Measurements from ENCODE around the gene PPP1R1C.

PPP1R1C gene

DNA sequence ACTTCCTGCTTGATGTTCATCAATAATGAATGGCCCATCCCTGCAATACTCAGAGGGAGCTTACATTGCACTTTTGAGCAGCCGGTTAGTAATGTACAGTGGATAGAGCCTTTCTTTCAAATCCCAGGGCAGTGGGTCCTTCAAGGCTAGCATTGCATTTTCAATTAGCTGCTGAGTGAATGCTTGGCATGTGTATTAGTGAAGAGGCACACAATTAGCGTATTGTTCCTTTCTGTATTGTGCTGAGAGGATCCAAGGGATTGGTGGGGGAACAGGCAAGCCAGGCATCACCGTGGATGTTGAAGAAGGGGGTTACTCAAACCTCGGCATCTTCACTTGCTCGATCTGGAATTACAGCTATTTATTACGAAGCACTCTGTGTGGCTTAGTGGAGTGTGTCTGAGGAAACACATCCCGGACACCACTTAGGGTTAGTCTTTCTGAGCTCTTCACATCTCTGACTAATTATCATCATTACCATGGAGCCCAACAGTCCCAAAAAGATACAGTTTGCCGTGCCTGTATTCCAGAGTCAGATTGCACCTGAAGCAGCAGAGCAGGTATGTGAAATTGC lies at the start of gene PPP1R1C:
TSS of gene PPP1R1C (plus strand) at position 222 of the 574 bp plus-strand sequence. CDS start at position 480, 258 bp downstream.
- no peak within 1 kb of the TSS for H3K4me3 ChIP-seq (ENCODE audit: low read depth, low read length)
- no peak for DNase-seq (ENCODE audit: low read depth)
- TF ChIP-seq, protein P1, sequence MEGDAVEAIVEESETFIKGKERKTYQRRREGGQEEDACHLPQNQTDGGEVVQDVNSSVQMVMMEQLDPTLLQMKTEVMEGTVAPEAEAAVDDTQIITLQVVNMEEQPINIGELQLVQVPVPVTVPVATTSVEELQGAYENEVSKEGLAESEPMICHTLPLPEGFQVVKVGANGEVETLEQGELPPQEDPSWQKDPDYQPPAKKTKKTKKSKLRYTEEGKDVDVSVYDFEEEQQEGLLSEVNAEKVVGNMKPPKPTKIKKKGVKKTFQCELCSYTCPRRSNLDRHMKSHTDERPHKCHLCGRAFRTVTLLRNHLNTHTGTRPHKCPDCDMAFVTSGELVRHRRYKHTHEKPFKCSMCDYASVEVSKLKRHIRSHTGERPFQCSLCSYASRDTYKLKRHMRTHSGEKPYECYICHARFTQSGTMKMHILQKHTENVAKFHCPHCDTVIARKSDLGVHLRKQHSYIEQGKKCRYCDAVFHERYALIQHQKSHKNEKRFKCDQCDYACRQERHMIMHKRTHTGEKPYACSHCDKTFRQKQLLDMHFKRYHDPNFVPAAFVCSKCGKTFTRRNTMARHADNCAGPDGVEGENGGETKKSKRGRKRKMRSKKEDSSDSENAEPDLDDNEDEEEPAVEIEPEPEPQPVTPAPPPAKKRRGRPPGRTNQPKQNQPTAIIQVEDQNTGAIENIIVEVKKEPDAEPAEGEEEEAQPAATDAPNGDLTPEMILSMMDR (IDR thresholded peaks at IDR 0.05; ENCODE audit: insufficient read depth, low read depth, low read length, missing control alignments): no peak

DNA sequence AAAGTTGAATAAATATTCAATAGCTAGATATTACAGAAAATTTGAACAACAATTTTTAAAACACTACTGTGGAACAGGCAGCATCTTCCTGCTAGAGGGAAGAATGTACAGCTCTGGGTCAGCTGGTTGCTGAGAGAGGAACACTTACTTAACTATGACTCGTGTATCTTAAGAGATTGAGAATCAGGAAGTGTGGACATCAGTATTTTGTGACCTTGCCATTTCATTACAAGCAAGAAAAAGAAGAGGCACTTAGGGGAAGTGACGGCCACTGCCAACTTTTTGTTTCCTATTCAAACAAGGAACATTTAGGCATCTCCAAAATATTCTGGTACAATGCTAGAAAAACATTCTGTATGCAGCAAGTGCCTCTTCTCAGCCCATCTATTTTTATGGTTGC lies 48.2 kb upstream of the PPP1R1C start:
- no peak overlapping the region for H3K4me3 ChIP-seq (ENCODE audit: low read depth, low read length)
- TF ChIP-seq, protein P1 (IDR thresholded peaks at IDR 0.05; ENCODE audit: insufficient read depth, low read depth, low read length, missing control alignments): no peak
- no peak for DNase-seq (ENCODE audit: low read depth)

- no peak overlapping the region for H3K4me3 ChIP-seq (ENCODE audit: low read depth, low read length)
- TF ChIP-seq, protein P1 (IDR thresholded peaks at IDR 0.05; ENCODE audit: insufficient read depth, low read depth, low read length, missing control alignments): no peak
- no peak for DNase-seq (ENCODE audit: low read depth)
Measured at GRCh38 chr2:181943411-181944124, 42.1 kb upstream of the PPP1R1C start.

DNA sequence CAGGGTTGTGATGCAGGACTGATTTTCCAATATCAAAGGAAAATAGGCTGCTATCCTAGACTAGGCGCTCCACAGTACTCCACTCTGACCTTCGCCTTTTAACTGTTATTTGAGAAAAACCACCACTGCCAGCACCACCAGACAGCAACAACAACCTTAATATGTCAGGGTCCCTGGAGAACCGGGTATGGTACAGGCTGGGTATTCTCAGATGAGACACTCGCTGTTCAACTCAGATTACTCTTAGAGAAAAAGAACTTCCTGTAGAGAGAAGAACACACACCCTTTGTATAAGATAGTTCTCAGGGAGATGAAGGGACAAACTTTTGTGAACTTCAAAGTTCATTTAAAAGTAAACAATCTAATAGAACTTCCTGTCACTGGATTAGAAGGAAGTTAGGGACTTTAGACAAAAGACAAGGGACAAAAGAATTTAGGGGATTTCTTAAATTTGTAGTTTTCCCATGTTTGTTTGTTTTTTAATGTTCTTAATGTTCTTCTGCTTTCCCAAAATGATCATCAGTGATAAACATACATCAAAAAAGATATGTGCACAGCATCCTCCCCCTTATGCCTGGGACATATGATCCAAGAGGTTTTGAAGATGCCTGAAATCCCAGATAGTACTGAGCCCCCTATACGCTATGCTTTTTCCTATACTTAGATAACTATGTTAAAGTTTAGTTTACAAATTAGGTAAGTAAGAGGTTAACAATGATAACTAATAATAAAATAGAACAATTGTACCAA lies 41.3 kb upstream of the PPP1R1C start:
- no peak for DNase-seq (ENCODE audit: low read depth)
- TF ChIP-seq, protein P1 (IDR thresholded peaks at IDR 0.05; ENCODE audit: insufficient read depth, low read depth, low read length, missing control alignments): no peak
- H3K4me3 ChIP-seq (ENCODE audit: low read depth, low read length): no peak overlapping the region

DNA sequence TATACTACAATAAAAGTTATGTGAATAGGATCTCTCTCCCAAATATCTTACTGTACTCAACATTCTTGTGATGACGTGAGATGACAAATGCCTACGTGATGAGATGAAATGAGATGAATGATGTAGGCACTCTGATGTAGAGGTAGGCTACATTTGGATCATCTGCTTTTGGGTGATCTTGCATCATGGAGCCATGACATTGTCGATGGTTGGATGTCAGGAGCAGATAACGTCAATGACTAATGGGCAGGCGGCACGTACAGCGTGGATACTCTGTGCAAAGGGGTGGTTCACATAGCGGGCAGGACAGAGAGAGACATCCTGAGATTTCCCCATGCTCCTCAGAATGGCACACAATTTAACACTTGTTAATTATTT lies 40.8 kb upstream of the PPP1R1C start:
- no peak for DNase-seq (ENCODE audit: low read depth)
- TF ChIP-seq, protein P1 (IDR thresholded peaks at IDR 0.05; ENCODE audit: insufficient read depth, low read depth, low read length, missing control alignments): no peak
- H3K4me3 ChIP-seq (ENCODE audit: low read depth, low read length): no peak overlapping the region

DNA sequence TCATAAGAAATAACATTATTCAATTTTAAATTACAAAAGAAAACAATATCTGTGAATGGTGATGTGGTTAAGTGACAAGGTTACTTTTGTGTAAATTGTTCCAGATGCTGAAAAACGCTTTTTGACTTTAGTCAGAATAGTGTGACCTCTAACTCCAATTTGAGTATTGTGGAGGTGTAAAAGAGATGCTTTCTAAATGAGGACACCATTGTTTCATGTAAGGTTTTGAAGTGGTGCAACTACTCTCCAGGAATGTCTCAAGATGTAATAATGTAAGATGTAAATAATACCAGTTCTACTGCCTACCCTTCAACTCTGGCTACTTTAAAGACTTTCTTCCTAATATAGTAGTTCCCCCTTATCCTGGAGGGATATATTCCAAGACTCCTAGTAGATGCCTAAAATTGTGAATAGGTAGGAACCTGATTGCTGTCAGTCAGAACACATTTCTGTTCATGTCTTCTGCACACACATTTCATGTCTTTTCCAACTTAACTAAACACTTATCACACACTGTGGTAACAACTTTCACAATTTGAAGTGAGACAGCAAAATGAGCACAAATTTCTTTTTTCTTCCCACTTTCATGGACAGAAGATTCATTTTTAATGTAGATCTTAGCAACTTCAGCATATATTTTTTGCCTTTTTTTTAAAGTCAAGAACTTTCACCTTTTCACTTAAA lies 39.1 kb upstream of the PPP1R1C start:
- H3K4me3 ChIP-seq (ENCODE audit: low read depth, low read length): no peak overlapping the region

More for the DNA sequence above, 39.1 kb upstream of the PPP1R1C start:
- DNase-seq (ENCODE audit: low read depth): no peak
- TF ChIP-seq, protein P1 (IDR thresholded peaks at IDR 0.05; ENCODE audit: insufficient read depth, low read depth, low read length, missing control alignments): no peak

All from GM12865 (cell line).